DOHH2 (cell line): ENCODE data around the gene PORCN.

Experiments used
- EZH2phosphoT487 ChIP-seq: fragments of 200-600 bp; sonication (generic); IDR thresholded peaks from 2 replicates; pipeline ENCODE4 v1.6.1; 2017; ENCODE audit warnings: borderline replicate concordance, mild to moderate bottlenecking, antibody characterized with exemption, low read length, moderate library complexity, mixed read lengths
- TF ChIP-seq, protein P1 (sequence below): fragments of 200-600 bp; sonication (generic); IDR thresholded peaks from one replicate; pipeline ENCODE4 v1.5.1; 2014; ENCODE audit warnings: antibody characterized with exemption, mild to moderate bottlenecking, low read depth, low read length; ENCODE audit not compliant: poor library complexity, severe bottlenecking

- TF ChIP-seq, protein P1, sequence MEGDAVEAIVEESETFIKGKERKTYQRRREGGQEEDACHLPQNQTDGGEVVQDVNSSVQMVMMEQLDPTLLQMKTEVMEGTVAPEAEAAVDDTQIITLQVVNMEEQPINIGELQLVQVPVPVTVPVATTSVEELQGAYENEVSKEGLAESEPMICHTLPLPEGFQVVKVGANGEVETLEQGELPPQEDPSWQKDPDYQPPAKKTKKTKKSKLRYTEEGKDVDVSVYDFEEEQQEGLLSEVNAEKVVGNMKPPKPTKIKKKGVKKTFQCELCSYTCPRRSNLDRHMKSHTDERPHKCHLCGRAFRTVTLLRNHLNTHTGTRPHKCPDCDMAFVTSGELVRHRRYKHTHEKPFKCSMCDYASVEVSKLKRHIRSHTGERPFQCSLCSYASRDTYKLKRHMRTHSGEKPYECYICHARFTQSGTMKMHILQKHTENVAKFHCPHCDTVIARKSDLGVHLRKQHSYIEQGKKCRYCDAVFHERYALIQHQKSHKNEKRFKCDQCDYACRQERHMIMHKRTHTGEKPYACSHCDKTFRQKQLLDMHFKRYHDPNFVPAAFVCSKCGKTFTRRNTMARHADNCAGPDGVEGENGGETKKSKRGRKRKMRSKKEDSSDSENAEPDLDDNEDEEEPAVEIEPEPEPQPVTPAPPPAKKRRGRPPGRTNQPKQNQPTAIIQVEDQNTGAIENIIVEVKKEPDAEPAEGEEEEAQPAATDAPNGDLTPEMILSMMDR: no peak
- no peak for TF ChIP-seq EZH2phosphoT487
Measured at GRCh38 chrX:48522291-48522690, 13.5 kb downstream of the PORCN start.
